Endothelial cell of umbilical vein (primary cell): Measurements from ENCODE around the gene SREBF1. TPM values are rescaled to one million over a fixed set of nuclear protein-coding genes. Genes with fewer than 3 reads are reported as not detected.
"Not testable (repeated sequence)": the region's sequence is repeated elsewhere in the genome, so short reads cannot be mapped to it uniquely, and the experiment has no call there.

Source experiments
- BruUV-seq: library from RNA; stranded (reverse); fragments of 400-500 nt; replicated peaks from 2 replicates; lab custom pipeline; 2021; lab: Mats Ljungman, UMichigan
- CTCF ChIA-PET: fragments of 300-600, 350-600 bp; sonication (Branson Sonifier 250); formaldehyde crosslinking; loops from one replicate; lab custom pipeline; 2021; ENCODE audit warnings: antibody characterized with exemption, inconsistent platforms; lab: Charles Lee
- POLR2A ChIA-PET: fragments of 300-600, 350-600 bp; sonication (Branson Sonifier 250); formaldehyde crosslinking; loops from one replicate; lab custom pipeline; 2021; ENCODE audit warnings: antibody characterized with exemption, inconsistent platforms; lab: Charles Lee
- DNase-seq: peaks from one replicate; pipeline ENCODE4 v3.0.0-alpha.2; 2011; ENCODE audit warnings: low read depth, low spot score
- FAIRE-seq: peaks from 2 replicates; lab custom pipeline; 2011; peaks lifted over from hg19 to GRCh38; lab: Jason Lieb, UNC
- H2AFZ ChIP-seq: 2 replicates; pipeline ENCODE4 v1.6.0; 2012; ENCODE audit warnings: low read depth, low read length, control low read depth, inconsistent platforms
- H3K27ac ChIP-seq: 2 replicates; pipeline ENCODE4 v1.5.1; 2011; ENCODE audit warnings: low read depth, mild to moderate bottlenecking, control low read depth, low read length, moderate library complexity; ENCODE audit not compliant: insufficient read depth
- H3K27me3 ChIP-seq, 2 experiments: 2 replicates each; pipeline versions ENCODE4 v1.6.0 to v1.6.1; 2011; ENCODE audit warnings: low read length in 2 of 2, mixed read lengths in 1 of 2; ENCODE audit not compliant: control insufficient read depth in 2 of 2, insufficient read depth in 2 of 2
- H3K36me3 ChIP-seq, 2 experiments: 2 replicates in 1 of 2; 3 replicates in 1 of 2; pipeline ENCODE4 v1.5.1; 2011; ENCODE audit warnings: low read length in 2 of 2, mild to moderate bottlenecking in 1 of 2, moderate library complexity in 1 of 2; ENCODE audit not compliant: control insufficient read depth in 2 of 2, insufficient read depth in 2 of 2; ENCODE audit errors: extremely low read depth in 1 of 2
- H3K4me1 ChIP-seq: 3 replicates; pipeline ENCODE4 v1.5.1; 2011; ENCODE audit warnings: mild to moderate bottlenecking, low read length; ENCODE audit not compliant: control insufficient read depth, insufficient read depth; ENCODE audit errors: extremely low read depth
- H3K4me2 ChIP-seq: 2 replicates; pipeline ENCODE4 v1.6.1; 2011; ENCODE audit warnings: low read length, control low read depth, mixed read lengths; ENCODE audit not compliant: insufficient read depth
- H3K4me3 ChIP-seq, 3 experiments: fragments of 200-600 bp in 1 of 3; sonication (generic), shearing (Covaris generic) in 1 of 3; replicated peaks in 1 of 3; 2 replicates each; pipeline ENCODE4 v1.5.1; 2011 to 2016; ENCODE audit warnings: control low read depth in 3 of 3, low read length in 3 of 3, mild to moderate bottlenecking in 2 of 3, inconsistent platforms in 1 of 3, low read depth in 1 of 3, moderate library complexity in 1 of 3; ENCODE audit not compliant: insufficient read depth in 1 of 3
- H3K79me2 ChIP-seq: 2 replicates; pipeline ENCODE4 v1.6.0; 2012; ENCODE audit warnings: low read length, inconsistent platforms; ENCODE audit not compliant: control insufficient read depth, insufficient read depth
- H3K9ac ChIP-seq: replicated peaks from 2 replicates; pipeline ENCODE3; 2011; ENCODE audit warnings: low read length, control low read depth; ENCODE audit not compliant: insufficient read depth; ENCODE audit errors: extremely low read depth
- H3K9me1 ChIP-seq: replicated peaks from 3 replicates; pipeline ENCODE4 v1.6.0; 2011; ENCODE audit warnings: mild to moderate bottlenecking, low read length; ENCODE audit not compliant: control insufficient read depth, insufficient read depth; ENCODE audit errors: extremely low read depth
- H3K9me3 ChIP-seq: replicated peaks from 2 replicates; pipeline ENCODE4 v1.5.1; 2012; ENCODE audit warnings: low read length, inconsistent platforms; ENCODE audit not compliant: control insufficient read depth, insufficient read depth
- H4K20me1 ChIP-seq: replicated peaks from 2 replicates; pipeline ENCODE3; 2011; ENCODE audit warnings: mild to moderate bottlenecking, low read length; ENCODE audit not compliant: control insufficient read depth, insufficient read depth; ENCODE audit errors: extremely low read depth
- CTCF ChIP-seq, 2 donors: IDR thresholded peaks; 1 replicate in 1 of 2; 2 replicates in 1 of 2; pipeline ENCODE4 v1.5.1; 2011; ENCODE audit warnings: low read length in 2 of 2, mild to moderate bottlenecking in 2 of 2, moderate library complexity in 2 of 2, control low read depth in 1 of 2, inconsistent platforms in 1 of 2, low read depth in 1 of 2; ENCODE audit not compliant: insufficient read depth in 1 of 2; ENCODE audit errors: extremely low read depth in 1 of 2
- EZH2 ChIP-seq: IDR thresholded peaks from 2 replicates; pipeline ENCODE4 v1.6.1; 2012; ENCODE audit warnings: borderline replicate concordance, low read depth, mild to moderate bottlenecking, moderate library complexity, low read length, inconsistent platforms; ENCODE audit not compliant: severe bottlenecking
- FOS ChIP-seq: IDR thresholded peaks from 2 replicates; pipeline ENCODE4 v1.6.1; 2011; ENCODE audit warnings: mild to moderate bottlenecking, low read length, moderate library complexity, borderline replicate concordance; ENCODE audit not compliant: insufficient read depth
- GATA2 ChIP-seq: IDR thresholded peaks from 2 replicates; pipeline ENCODE4 v1.7.0; 2011; ENCODE audit warnings: low read depth, mild to moderate bottlenecking, moderate library complexity, mixed read lengths, low read length; ENCODE audit not compliant: insufficient read length, insufficient read depth
- JUN ChIP-seq: IDR thresholded peaks from 2 replicates; pipeline ENCODE4 v1.6.1; 2011; ENCODE audit warnings: borderline replicate concordance, low read depth; ENCODE audit not compliant: insufficient read length, insufficient read depth
- MAX ChIP-seq: IDR thresholded peaks from 2 replicates; pipeline ENCODE4 v1.6.1; 2011; ENCODE audit not compliant: insufficient read depth, insufficient read length
- MYC ChIP-seq: IDR thresholded peaks from one replicate; pipeline ENCODE4 v1.6.1; 2011; ENCODE audit warnings: mild to moderate bottlenecking, low read depth, low read length
- POLR2A ChIP-seq: IDR thresholded peaks from 2 replicates; pipeline ENCODE4 v1.6.1; 2012; ENCODE audit warnings: low read depth, mild to moderate bottlenecking, control low read depth, low read length
- POLR2AphosphoS5 ChIP-seq: IDR thresholded peaks from 2 replicates; pipeline ENCODE4 v1.6.1; 2012; ENCODE audit warnings: low read depth, mild to moderate bottlenecking, control low read depth, low read length, moderate library complexity; ENCODE audit not compliant: insufficient read depth
- dilution Hi-C: fragments of 300-500 bp; cut with MboI; formaldehyde crosslinking; loops from one replicate; pipeline ENCODE4 v1.15.0; 2019; ENCODE audit warnings: low sequenced_read_pairs; ENCODE audit not compliant: extremely low pct_ligation_motif_present
- intact Hi-C: fragments of 100-400 bp; cut with micrococcal nuclease; formaldehyde crosslinking; loops from one replicate; pipeline ENCODE4 v1.10.0; 2022
- polyA plus RNA-seq, 4 experiments: library from polyadenylated mRNA; depleted of rRNA in 3 of 4; stranded (reverse) in 3 of 4; unstranded in 1 of 4; fragments of >200 nt; gene quantifications; 2 replicates each; pipeline versions ENCODE4 v1.2.1 to v1.2.3, GENCODE V29; 2011 to 2012; ENCODE audit warnings: missing spikeins in 1 of 4
- total RNA-seq: library from RNA; stranded (reverse); gene quantifications from 2 replicates; pipeline ENCODE4 v1.2.3, GENCODE V29; 2021

SREBF1 gene
- total and polyA plus RNA-seq, 2 donors (not counting 3 experiments of a cell fraction or from before 2014, with no cell fraction given), result 50.4 to 109 TPM

GRCh38 chr17:17808706-17809432 lies 27.9 kb downstream of the SREBF1 start:
- ChIA-PET POLR2A (interaction anchor here (0.7 kb wide), 1 partner anchor 32 kb away, joined by 4 read pairs; no protein-coding TSS in a partner anchor), CTCF (interaction anchor here (1.0 to 8.9 kb wide), 2 partner anchors 49 to 53 kb away, joined by 3 to 68 read pairs; no protein-coding TSS in a partner anchor)
- FAIRE-seq, result no peak
- H3K9ac ChIP-seq, result no peak overlapping the region
- dilution Hi-C loops (no loop called here), intact Hi-C loops (no loop called here)
- peaks cover 6 to 17% of the 10 kb centered on the region in 2 experiments for H3K36me3 ChIP-seq
- no peaks in the 10 kb centered on the region for H4K20me1 ChIP-seq
- no peaks in the 10 kb centered on the region for H3K79me2 ChIP-seq
- H3K27ac ChIP-seq, result no peak overlapping the region
- H3K4me3 ChIP-seq, result no peak overlapping the region
- TF ChIP-seq POLR2AphosphoS5 (no peak), GATA2 (no peak), EZH2 (no peak), POLR2A (no peak), MYC (no peak), JUN (no peak), FOS (no peak), CTCF (IDR thresholded peaks at IDR 0.05; ENCODE audit: extremely low read depth in 1 of 2, insufficient read depth in 1 of 2, low read depth in 1 of 2, low read length in 2 of 2) (no peak), MAX (no peak)
- H3K27me3 ChIP-seq, result no peaks in the 10 kb centered on the region
- no peak overlapping the region for H2AFZ ChIP-seq
- peaks cover 3% of the 10 kb centered on the region for H3K4me1 ChIP-seq
- no peak overlapping the region for H3K4me2 ChIP-seq
- no peaks in the 10 kb centered on the region for H3K9me1 ChIP-seq
- no TSS peak for BruUV-seq
- no peaks in the 10 kb centered on the region for H3K9me3 ChIP-seq
- DNase-seq, result no peak

GRCh38 chr17:17808200-17808599 lies 28.6 kb downstream of the SREBF1 start:
- H3K4me2 ChIP-seq, dilution Hi-C loops, H3K9me1 ChIP-seq, H3K4me3 ChIP-seq, H3K27me3 ChIP-seq, H2AFZ ChIP-seq, H3K79me2 ChIP-seq, H4K20me1 ChIP-seq, H3K9ac ChIP-seq, BruUV-seq, H3K9me3 ChIP-seq, H3K4me1 ChIP-seq, H3K27ac ChIP-seq, intact Hi-C loops, FAIRE-seq, DNase-seq: not testable (repeated sequence)
- H3K36me3 ChIP-seq, result peaks cover 5 to 21% of the 10 kb centered on the region in 2 experiments
- CTCF ChIA-PET, result interaction anchor here (1.0 to 8.9 kb wide), 3 partner anchors 50 to 127 kb away, joined by 3 to 68 read pairs (median 7); partner anchors contain the start of gene RAI1
- POLR2A ChIA-PET, result interaction anchor here (0.7 kb wide), 1 partner anchor 33 kb away, joined by 4 read pairs; no protein-coding TSS in a partner anchor
